Measurements from ENCODE around the gene POLN.

The POLN gene

GRCh38 chr4:2241410-2242353 is at the start of gene POLN, which contains the start of gene HAUS3:
POLN (minus strand) TSS chr4:2242121; CDS start chr4:2229231, 12,890 bp downstream.
HAUS3 (minus strand) TSS chr4:2242121; CDS start chr4:2240946, 1,175 bp downstream.
- DNase-seq, result peak; percentile 96

GRCh38 chr4:2290974-2291704 is 49.2 kb upstream of the POLN start:
- no peak for DNase-seq

- DNase-seq, result no peak
These were observed 48.6 kb upstream of the POLN start for GRCh38 chr4:2290488-2290887.

GRCh38 chr4:2289955-2290333 is 48.0 kb upstream of the POLN start:
- no peak for DNase-seq

- no peak for DNase-seq
These were observed 47.5 kb upstream of the POLN start for GRCh38 chr4:2289311-2289954.

- DNase-seq, result no peak
These were observed 46.2 kb upstream of the POLN start for GRCh38 chr4:2288051-2288541.

GRCh38 chr4:2287594-2287915 is 45.6 kb upstream of the POLN start:
- no peak for DNase-seq

- DNase-seq, result peak; percentile 65
These were observed 45.1 kb upstream of the POLN start for GRCh38 chr4:2286904-2287593.

- DNase-seq, result no peak
These were observed 43.9 kb upstream of the POLN start for GRCh38 chr4:2285613-2286381.

GRCh38 chr4:2284934-2285612 is 43.2 kb upstream of the POLN start:
- no peak for DNase-seq

- no peak for DNase-seq
These were observed 42.4 kb upstream of the POLN start for GRCh38 chr4:2284161-2284933.

GRCh38 chr4:2283199-2283711 is 41.3 kb upstream of the POLN start:
- DNase-seq, result no peak

GRCh38 chr4:2281575-2282343 is 39.8 kb upstream of the POLN start:
- DNase-seq, result no peak

- DNase-seq, result no peak
These were observed 38.8 kb upstream of the POLN start for GRCh38 chr4:2280531-2281300.

GRCh38 chr4:2277956-2278355 is 36.0 kb upstream of the POLN start:
- DNase-seq, result no peak

- DNase-seq, result no peak
These were observed 34.8 kb upstream of the POLN start for GRCh38 chr4:2276581-2277325.

GRCh38 chr4:2275546-2276251 is 33.8 kb upstream of the POLN start:
- DNase-seq, result no peak
